ENCODE data around the gene DIAPH2. TPM values are rescaled to one million over a fixed set of nuclear protein-coding genes. Genes with fewer than 3 reads are reported as not detected.

The DIAPH2 gene
- total and polyA plus RNA-seq, 2 donors (not counting 1 experiment from before 2014, with no cell fraction given) = 16.8 to 18.5 TPM

- no peaks in the 10 kb centered on the region for H3K4me1 ChIP-seq (ENCODE audit: control insufficient read depth, extremely low read depth, insufficient read depth, low read length)
- H2AFZ ChIP-seq (ENCODE audit: low read length) = no peak overlapping the region
- H3K79me2 ChIP-seq (ENCODE audit: control insufficient read depth, insufficient read depth, low read length) = no peaks in the 10 kb centered on the region
- no peaks in the 10 kb centered on the region for H4K20me1 ChIP-seq (ENCODE audit: control insufficient read depth, extremely low read depth, insufficient read depth, low read length)
- no peak overlapping the region for H3K4me3 ChIP-seq (replicated peaks in 1 of 4; ENCODE audit: control extremely low read depth in 1 of 4, insufficient read depth in 1 of 4, low read depth in 3 of 4, low read length in 4 of 4)
- no peaks in the 10 kb centered on the region for H3K9me3 ChIP-seq (ENCODE audit: control insufficient read depth, insufficient read depth, low read depth, low read length)
- TF ChIP-seq EZH2 (IDR thresholded peaks at IDR 0.05; ENCODE audit: low read length, missing control alignments) = no peak
- no peak for TF ChIP-seq CTCF (conservative IDR thresholded peaks at IDR 0.05 in 1 of 2, IDR thresholded peaks at IDR 0.05 in 1 of 2; ENCODE audit: low read depth in 1 of 2, low read length in 2 of 2)
- H3K27ac ChIP-seq (ENCODE audit: insufficient read depth, low read length) = no peak overlapping the region
- no peak overlapping the region for H3K9ac ChIP-seq (ENCODE audit: insufficient read depth, low read length)
- no peaks in the 10 kb centered on the region for H3K36me3 ChIP-seq (ENCODE audit: control insufficient read depth, insufficient read depth, low read length)
- H3K27me3 ChIP-seq (ENCODE audit: control insufficient read depth, insufficient read depth, low read length) = no peaks in the 10 kb centered on the region
- H3K4me2 ChIP-seq (ENCODE audit: extremely low read depth, insufficient read depth, low read length) = no peak overlapping the region
- no peak for DNase-seq (ENCODE audit: low read depth in 2 of 2)
Measured at GRCh38 chrX:97260679-97261078, 576.0 kb downstream of the DIAPH2 start.

- H4K20me1 ChIP-seq (ENCODE audit: control insufficient read depth, extremely low read depth, insufficient read depth, low read length) = no peaks in the 10 kb centered on the region
- no peak overlapping the region for H3K9ac ChIP-seq (ENCODE audit: insufficient read depth, low read length)
- H3K4me3 ChIP-seq (replicated peaks in 1 of 4; ENCODE audit: control extremely low read depth in 1 of 4, insufficient read depth in 1 of 4, low read depth in 3 of 4, low read length in 4 of 4) = no peak overlapping the region
- peaks cover 2% of the 10 kb centered on the region for H3K4me1 ChIP-seq (ENCODE audit: control insufficient read depth, extremely low read depth, insufficient read depth, low read length)
- TF ChIP-seq EZH2 (IDR thresholded peaks at IDR 0.05; ENCODE audit: low read length, missing control alignments) (no peak), CTCF (conservative IDR thresholded peaks at IDR 0.05 in 1 of 2, IDR thresholded peaks at IDR 0.05 in 1 of 2; ENCODE audit: low read depth in 1 of 2, low read length in 2 of 2) (no peak)
- H3K36me3 ChIP-seq (ENCODE audit: control insufficient read depth, insufficient read depth, low read length) = no peaks in the 10 kb centered on the region
- no peaks in the 10 kb centered on the region for H3K79me2 ChIP-seq (ENCODE audit: control insufficient read depth, insufficient read depth, low read length)
- no peak overlapping the region for H2AFZ ChIP-seq (ENCODE audit: low read length)
- H3K27me3 ChIP-seq (ENCODE audit: control insufficient read depth, insufficient read depth, low read length) = no peaks in the 10 kb centered on the region
- H3K9me3 ChIP-seq (ENCODE audit: control insufficient read depth, insufficient read depth, low read depth, low read length) = no peaks in the 10 kb centered on the region
- DNase-seq (ENCODE audit: low read depth in 2 of 2) = no peak
- H3K4me2 ChIP-seq (ENCODE audit: extremely low read depth, insufficient read depth, low read length) = no peak overlapping the region
- no peak overlapping the region for H3K27ac ChIP-seq (ENCODE audit: insufficient read depth, low read length)
Measured at GRCh38 chrX:97266406-97267121, 581.9 kb downstream of the DIAPH2 start.

GRCh38 chrX:97267396-97268181 lies 582.9 kb downstream of the DIAPH2 start:
- H3K9ac ChIP-seq (ENCODE audit: insufficient read depth, low read length) = no peak overlapping the region
- H3K36me3 ChIP-seq (ENCODE audit: control insufficient read depth, insufficient read depth, low read length) = no peaks in the 10 kb centered on the region
- no peak overlapping the region for H3K27ac ChIP-seq (ENCODE audit: insufficient read depth, low read length)
- no peaks in the 10 kb centered on the region for H4K20me1 ChIP-seq (ENCODE audit: control insufficient read depth, extremely low read depth, insufficient read depth, low read length)
- peak; percentile 26 to 67 for DNase-seq (ENCODE audit: low read depth in 2 of 2)
- no peak overlapping the region for H3K4me3 ChIP-seq (replicated peaks in 1 of 4; ENCODE audit: control extremely low read depth in 1 of 4, insufficient read depth in 1 of 4, low read depth in 3 of 4, low read length in 4 of 4)
- H2AFZ ChIP-seq (ENCODE audit: low read length) = no peak overlapping the region
- TF ChIP-seq CTCF (conservative IDR thresholded peaks at IDR 0.05 in 1 of 2, IDR thresholded peaks at IDR 0.05 in 1 of 2; ENCODE audit: low read depth in 1 of 2, low read length in 2 of 2) (no peak), EZH2 (IDR thresholded peaks at IDR 0.05; ENCODE audit: low read length, missing control alignments) (no peak)
- H3K4me1 ChIP-seq (ENCODE audit: control insufficient read depth, extremely low read depth, insufficient read depth, low read length) = peaks cover 2% of the 10 kb centered on the region
- H3K27me3 ChIP-seq (ENCODE audit: control insufficient read depth, insufficient read depth, low read length) = no peaks in the 10 kb centered on the region
- H3K4me2 ChIP-seq (ENCODE audit: extremely low read depth, insufficient read depth, low read length) = no peak overlapping the region
- H3K79me2 ChIP-seq (ENCODE audit: control insufficient read depth, insufficient read depth, low read length) = no peaks in the 10 kb centered on the region
- H3K9me3 ChIP-seq (ENCODE audit: control insufficient read depth, insufficient read depth, low read depth, low read length) = no peaks in the 10 kb centered on the region

All from fibroblast of lung (primary cell).